ENCODE data around the gene MAP1B. TPM values are rescaled to one million over a fixed set of nuclear protein-coding genes. Genes with fewer than 3 reads are reported as not detected.

MAP1B gene
- total and polyA plus RNA-seq, 9 of the 15 experiments (the other 6 are each of a cell fraction or from before 2014, with no cell fraction given): 5.2 to 66.1 (median 17.3) TPM

DNA sequence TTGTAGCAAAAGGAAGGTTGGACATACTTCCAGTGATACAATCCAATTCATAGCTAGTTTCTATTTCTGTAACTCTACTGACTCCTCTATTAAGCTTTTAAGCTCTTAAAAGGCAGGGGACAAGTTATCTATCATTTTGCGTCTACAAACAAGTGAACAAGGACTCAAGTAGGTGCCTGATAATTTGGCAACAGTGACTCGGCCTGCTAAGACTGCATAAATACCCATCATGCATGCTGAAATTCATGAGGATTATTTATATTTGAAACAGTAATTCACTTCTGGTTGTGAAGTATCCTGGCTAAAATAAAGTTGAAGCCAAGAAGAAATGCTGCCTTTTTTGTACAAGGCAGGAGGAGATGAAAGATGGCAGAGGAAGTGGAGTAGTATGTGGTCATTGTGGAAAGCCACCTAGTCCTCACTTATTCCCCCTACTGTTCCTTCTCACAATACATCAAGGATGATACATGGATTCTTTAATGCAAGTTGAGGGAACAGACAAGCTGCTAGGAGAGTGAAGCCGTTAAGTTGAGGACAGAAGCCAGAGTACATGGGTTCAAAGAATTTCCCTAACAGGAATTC lies 138.8 kb downstream of the MAP1B start (continued):
- TF ChIP-seq RBBP5 (IDR thresholded peaks at IDR 0.05; ENCODE audit: borderline replicate concordance, insufficient read depth, low read length, poor library complexity, severe bottlenecking): no peak
- no peak for TF ChIP-seq ZNF695 (CRISPR knock-in tag; IDR thresholded peaks at IDR 0.05)
- 0 out of 2 replicates have a peak, but pooled peaks have one; percentile 36 for TF ChIP-seq KLF6 (CRISPR knock-in tag; IDR thresholded peaks at IDR 0.05; ENCODE audit: borderline replicate concordance)
- TF ChIP-seq YY1 (IDR thresholded peaks at IDR 0.05; ENCODE audit: borderline replicate concordance in 1 of 3, control insufficient read depth in 1 of 3, extremely low read depth in 1 of 3, insufficient read depth in 3 of 3, insufficient read length in 1 of 3, insufficient replicate concordance in 2 of 3, low read depth in 1 of 3, low read length in 2 of 3): peak in 1 of 3 experiments; percentile 29
- TF ChIP-seq ZNF561 (CRISPR knock-in tag; conservative IDR thresholded peaks at IDR 0.05): no peak
- TF ChIP-seq MAFG (tag; conservative IDR thresholded peaks at IDR 0.05): 0 out of 2 replicates have a peak, but pooled peaks have one; percentile 30
- no peak for TF ChIP-seq BDP1 (IDR thresholded peaks at IDR 0.05; ENCODE audit: insufficient read depth, insufficient read length)
- peak; percentile 9; the same call in 1 of the 2 replicates for TF ChIP-seq ZNF239 (CRISPR knock-in tag; IDR thresholded peaks at IDR 0.05)
- 0 out of 4 replicates have a peak, but pooled peaks of 1 of the 2 experiments have one; percentile 9 for TF ChIP-seq FOXA3 (CRISPR knock-in tag; conservative IDR thresholded peaks at IDR 0.05 in 1 of 2, IDR thresholded peaks at IDR 0.05 in 1 of 2)
- TF ChIP-seq, protein P1, sequence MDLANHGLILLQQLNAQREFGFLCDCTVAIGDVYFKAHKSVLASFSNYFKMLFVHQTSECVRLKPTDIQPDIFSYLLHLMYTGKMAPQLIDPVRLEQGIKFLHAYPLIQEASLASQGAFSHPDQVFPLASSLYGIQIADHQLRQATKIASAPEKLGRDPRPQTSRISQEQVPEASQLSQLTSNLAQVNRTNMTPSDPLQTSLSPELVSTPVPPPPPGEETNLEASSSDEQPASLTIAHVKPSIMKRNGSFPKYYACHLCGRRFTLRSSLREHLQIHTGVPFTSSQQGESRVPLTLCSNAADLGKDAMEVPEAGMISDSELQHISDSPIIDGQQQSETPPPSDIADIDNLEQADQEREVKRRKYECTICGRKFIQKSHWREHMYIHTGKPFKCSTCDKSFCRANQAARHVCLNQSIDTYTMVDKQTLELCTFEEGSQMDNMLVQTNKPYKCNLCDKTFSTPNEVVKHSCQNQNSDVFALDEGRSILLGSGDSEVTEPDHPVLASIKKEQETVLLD (IDR thresholded peaks at IDR 0.05): no peak
- TF ChIP-seq PCBP1 (IDR thresholded peaks at IDR 0.05; ENCODE audit: low read depth, low read length, poor library complexity, severe bottlenecking): no peak
- TF ChIP-seq NEUROD1 (IDR thresholded peaks at IDR 0.05; ENCODE audit: borderline replicate concordance, low read depth, low read length, partially characterized antibody): no peak
- TF ChIP-seq, protein P2, sequence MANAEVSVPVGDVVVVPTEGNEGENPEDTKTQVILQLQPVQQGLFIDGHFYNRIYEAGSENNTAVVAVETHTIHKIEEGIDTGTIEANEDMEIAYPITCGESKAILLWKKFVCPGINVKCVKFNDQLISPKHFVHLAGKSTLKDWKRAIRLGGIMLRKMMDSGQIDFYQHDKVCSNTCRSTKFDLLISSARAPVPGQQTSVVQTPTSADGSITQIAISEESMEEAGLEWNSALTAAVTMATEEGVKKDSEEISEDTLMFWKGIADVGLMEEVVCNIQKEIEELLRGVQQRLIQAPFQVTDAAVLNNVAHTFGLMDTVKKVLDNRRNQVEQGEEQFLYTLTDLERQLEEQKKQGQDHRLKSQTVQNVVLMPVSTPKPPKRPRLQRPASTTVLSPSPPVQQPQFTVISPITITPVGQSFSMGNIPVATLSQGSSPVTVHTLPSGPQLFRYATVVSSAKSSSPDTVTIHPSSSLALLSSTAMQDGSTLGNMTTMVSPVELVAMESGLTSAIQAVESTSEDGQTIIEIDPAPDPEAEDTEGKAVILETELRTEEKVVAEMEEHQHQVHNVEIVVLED (CRISPR knock-in tag; IDR thresholded peaks at IDR 0.05): no peak
- no peak for TF ChIP-seq CREB1 (IDR thresholded peaks at IDR 0.05)
- TF ChIP-seq CREB1 (CRISPR knock-in tag; IDR thresholded peaks at IDR 0.05): no peak
- TF ChIP-seq SRSF7 (optimal IDR thresholded peaks at IDR 0.05; ENCODE audit: low read depth, low read length): no peak
- TF ChIP-seq, protein P3, sequence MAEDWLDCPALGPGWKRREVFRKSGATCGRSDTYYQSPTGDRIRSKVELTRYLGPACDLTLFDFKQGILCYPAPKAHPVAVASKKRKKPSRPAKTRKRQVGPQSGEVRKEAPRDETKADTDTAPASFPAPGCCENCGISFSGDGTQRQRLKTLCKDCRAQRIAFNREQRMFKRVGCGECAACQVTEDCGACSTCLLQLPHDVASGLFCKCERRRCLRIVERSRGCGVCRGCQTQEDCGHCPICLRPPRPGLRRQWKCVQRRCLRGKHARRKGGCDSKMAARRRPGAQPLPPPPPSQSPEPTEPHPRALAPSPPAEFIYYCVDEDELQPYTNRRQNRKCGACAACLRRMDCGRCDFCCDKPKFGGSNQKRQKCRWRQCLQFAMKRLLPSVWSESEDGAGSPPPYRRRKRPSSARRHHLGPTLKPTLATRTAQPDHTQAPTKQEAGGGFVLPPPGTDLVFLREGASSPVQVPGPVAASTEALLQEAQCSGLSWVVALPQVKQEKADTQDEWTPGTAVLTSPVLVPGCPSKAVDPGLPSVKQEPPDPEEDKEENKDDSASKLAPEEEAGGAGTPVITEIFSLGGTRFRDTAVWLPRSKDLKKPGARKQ (CRISPR knock-in tag; IDR thresholded peaks at IDR 0.05): no peak
- TF ChIP-seq JUND (IDR thresholded peaks at IDR 0.05; ENCODE audit: borderline replicate concordance, low read depth, low read length): 0 out of 2 replicates have a peak, but pooled peaks have one; percentile 18
- peak; percentile 52; the same call in 2 of the 3 replicates for TF ChIP-seq JUND (tag; IDR thresholded peaks at IDR 0.05; ENCODE audit: borderline replicate concordance, low read depth, low read length)

All from K562 (cell line).